ENCODE data around the gene SOX10. TPM values are rescaled to one million over a fixed set of nuclear protein-coding genes. Genes with fewer than 3 reads are reported as not detected.

Gene SOX10
- total and polyA plus RNA-seq, 2 donors, result 4.5 to 10.7 TPM

DNA sequence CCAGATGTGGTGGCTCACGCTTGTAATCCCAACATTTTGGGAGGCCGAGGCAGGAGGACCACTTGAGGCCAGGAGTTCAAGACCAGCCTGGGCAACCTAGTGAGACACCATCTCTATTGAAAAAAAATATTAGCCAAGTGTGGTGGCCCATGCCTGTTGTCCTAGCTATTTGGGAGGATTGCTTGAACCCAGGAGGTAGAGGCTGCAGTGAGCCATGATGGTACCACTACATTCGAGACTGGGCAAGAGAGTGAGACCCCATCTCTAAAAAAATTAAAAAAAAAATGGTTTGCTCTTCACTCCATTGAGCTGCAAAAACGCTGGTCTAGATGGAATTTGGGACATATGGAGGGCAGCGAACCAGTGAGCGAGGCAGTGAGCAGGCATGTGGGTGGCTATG lies 21.6 kb upstream of the SOX10 start:
- WGBS, result 91% methylated on average over 6 of the region's 6 CpGs
- Histone ChIP-seq H3K27ac (ENCODE audit: low read depth) (no peak overlapping the region), H3K4me1 (ENCODE audit: insufficient read depth) (no peaks in the 10 kb centered on the region), H3K36me3 (ENCODE audit: insufficient read depth) (no peaks in the 10 kb centered on the region), H3K4me3 (ENCODE audit: low read depth, low read length) (no peak overlapping the region)
- no peak for DNase-seq (ENCODE audit: extremely low spot score)

DNA sequence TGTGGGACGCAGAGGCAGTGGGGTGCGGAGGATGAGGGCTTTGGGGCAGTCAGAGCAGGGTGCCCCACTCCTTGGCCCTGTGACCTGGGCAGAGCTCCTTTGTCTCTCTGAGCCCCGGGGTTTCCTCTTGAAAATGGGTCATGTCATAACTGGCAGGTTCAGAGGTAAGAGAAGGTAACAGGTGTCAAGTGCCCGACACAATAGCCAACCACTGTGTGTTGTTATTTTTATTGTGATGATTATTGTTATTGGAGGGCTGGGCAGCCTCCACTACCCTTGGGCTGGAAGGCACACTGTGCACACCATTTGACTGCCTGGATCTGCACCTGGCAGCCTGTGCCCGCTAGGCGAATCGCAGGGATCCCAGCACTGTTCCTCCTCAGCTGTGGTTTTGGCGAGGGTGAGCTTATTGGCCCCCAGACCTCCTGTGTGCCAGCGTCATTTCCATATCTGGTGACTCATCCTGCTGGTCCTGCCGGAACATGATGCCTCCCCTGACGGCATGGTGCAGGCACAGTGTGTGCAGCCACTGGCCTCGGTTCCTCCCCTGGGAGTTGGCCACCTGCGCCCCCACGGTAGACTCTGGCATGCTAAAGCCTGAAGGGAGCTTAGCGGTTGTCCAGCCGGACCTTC lies 15.4 kb upstream of the SOX10 start:
- no peaks in the 10 kb centered on the region for H3K4me1 ChIP-seq (ENCODE audit: insufficient read depth)
- no peak overlapping the region for H3K4me3 ChIP-seq (ENCODE audit: low read depth, low read length)
- WGBS, result 70% methylated on average over 16 of the region's 16 CpGs
- no peak for DNase-seq (ENCODE audit: extremely low spot score)
- no peaks in the 10 kb centered on the region for H3K36me3 ChIP-seq (ENCODE audit: insufficient read depth)
- no peak overlapping the region for H3K27ac ChIP-seq (ENCODE audit: low read depth)

DNA sequence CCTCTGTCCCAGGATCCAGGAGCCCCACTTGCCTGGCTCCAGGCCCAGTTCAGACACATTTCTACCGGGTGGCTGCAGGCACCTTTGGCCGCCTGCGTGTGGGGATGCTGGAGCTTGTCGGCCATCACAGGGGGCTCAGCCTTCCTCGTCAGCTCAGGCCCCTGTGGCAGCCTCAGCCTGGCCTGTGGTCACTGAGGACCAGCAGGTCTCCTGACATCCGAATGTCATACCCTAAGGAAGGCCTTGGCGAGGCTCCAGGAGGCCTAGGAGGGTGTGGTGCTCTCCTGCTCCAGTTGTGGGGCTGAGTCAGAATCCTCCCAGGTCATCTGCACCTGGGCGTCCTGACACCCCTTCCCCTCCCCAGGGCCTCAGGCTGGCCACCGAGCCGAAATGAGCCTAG lies 14.9 kb upstream of the SOX10 start:
- no peaks in the 10 kb centered on the region for H3K36me3 ChIP-seq (ENCODE audit: insufficient read depth)
- H3K4me3 ChIP-seq (ENCODE audit: low read depth, low read length), result no peak overlapping the region
- 73% methylated on average over 10 of the region's 10 CpGs for WGBS
- no peak for DNase-seq (ENCODE audit: extremely low spot score)
- no peaks in the 10 kb centered on the region for H3K4me1 ChIP-seq (ENCODE audit: insufficient read depth)
- H3K27ac ChIP-seq (ENCODE audit: low read depth), result no peak overlapping the region

DNA sequence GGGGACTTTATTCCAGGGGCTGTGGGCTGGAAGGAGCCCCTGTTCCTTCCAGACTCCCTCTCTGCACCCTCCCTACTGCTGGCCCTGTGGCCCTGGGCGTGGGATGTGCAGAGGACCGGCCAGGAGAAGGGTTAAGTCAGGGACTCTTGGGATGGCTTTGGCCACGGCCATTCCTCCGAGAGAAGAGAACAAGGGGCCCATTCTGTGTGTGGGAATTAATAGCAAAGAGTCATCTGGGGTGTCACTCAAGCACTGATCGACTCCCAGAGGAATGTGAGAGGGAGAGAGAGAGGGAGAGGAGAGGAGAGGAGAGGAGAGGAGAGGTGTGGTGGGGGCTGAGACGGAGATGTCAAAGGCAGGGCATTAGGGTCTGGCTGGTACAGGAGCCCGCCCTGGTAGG lies 14.2 kb upstream of the SOX10 start:
- no peak overlapping the region for H3K27ac ChIP-seq (ENCODE audit: low read depth)
- no peaks in the 10 kb centered on the region for H3K4me1 ChIP-seq (ENCODE audit: insufficient read depth)
- no peak overlapping the region for H3K4me3 ChIP-seq (ENCODE audit: low read depth, low read length)
- DNase-seq (ENCODE audit: extremely low spot score), result no peak
- H3K36me3 ChIP-seq (ENCODE audit: insufficient read depth), result no peaks in the 10 kb centered on the region
- WGBS, result 69% methylated on average over 7 of the region's 7 CpGs

DNA sequence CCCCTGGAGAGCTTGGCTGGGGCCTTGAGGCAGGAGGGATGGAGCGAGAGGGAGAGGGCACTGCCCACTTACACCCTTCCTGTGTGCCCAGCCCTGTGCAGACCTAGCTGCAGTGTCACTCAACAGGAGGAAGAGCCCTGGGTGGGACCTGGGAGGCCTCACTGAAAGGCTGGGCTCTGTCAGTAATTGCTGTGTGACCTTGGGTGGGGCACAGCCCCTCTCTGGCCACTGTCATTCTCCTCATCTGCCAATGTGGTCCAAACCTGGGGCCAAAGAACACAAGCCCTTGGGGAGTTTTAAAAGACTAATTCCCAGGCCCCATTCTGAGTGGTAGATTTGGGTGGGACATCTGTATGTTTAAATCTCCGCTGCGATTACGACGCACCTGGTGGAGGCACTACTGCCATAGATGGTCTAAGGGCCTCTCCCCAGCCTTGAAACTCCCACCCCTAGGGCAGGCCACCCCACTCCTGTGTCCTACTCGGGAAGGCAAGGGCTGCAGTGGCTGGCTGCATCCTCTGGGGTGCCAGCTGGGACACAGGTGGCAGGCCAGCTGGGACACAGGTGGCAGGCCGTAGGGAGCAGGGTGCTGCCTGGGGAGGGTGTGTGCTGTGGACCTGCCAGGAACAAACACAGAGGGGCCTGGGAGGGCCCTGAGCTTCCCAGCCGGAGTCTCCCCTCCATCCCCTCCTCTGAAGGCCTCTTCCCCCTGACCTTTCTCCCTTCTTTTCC lies 12.3 kb upstream of the SOX10 start:
- H3K36me3 ChIP-seq (ENCODE audit: insufficient read depth), result no peaks in the 10 kb centered on the region
- WGBS, result 88% methylated on average over 8 of the region's 8 CpGs
- no peaks in the 10 kb centered on the region for H3K4me1 ChIP-seq (ENCODE audit: insufficient read depth)
- DNase-seq (ENCODE audit: extremely low spot score), result no peak
- no peak overlapping the region for H3K4me3 ChIP-seq (ENCODE audit: low read depth, low read length)
- no peak overlapping the region for H3K27ac ChIP-seq (ENCODE audit: low read depth)

DNA sequence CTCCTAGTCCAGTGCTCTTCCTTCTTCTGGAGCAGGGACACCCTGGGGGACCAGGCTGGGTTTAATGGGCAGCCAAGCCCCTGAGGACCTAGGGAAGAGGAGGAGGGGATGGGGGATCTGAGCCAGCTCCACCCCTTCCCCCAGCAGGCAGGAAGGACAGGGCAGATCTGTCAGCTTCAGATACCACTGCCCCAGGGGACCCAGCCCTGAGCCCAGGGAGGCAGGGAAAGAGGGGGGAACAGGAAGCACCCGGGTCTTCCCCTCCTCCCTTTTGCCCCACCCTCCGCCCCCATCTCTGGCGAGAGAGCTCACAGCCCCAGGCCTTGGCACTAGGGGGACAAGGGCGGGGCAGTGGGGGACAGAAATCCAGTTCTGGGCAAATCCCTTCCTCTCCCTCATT lies 11.7 kb upstream of the SOX10 start:
- whole genome bisulfite sequencing, result 57% methylated on average over 4 of the region's 4 CpGs
- H3K4me3 ChIP-seq (ENCODE audit: low read depth, low read length), result no peak overlapping the region
- no peaks in the 10 kb centered on the region for H3K4me1 ChIP-seq (ENCODE audit: insufficient read depth)
- H3K36me3 ChIP-seq (ENCODE audit: insufficient read depth), result no peaks in the 10 kb centered on the region
- DNase-seq (ENCODE audit: extremely low spot score), result no peak
- no peak overlapping the region for H3K27ac ChIP-seq (ENCODE audit: low read depth)

DNA sequence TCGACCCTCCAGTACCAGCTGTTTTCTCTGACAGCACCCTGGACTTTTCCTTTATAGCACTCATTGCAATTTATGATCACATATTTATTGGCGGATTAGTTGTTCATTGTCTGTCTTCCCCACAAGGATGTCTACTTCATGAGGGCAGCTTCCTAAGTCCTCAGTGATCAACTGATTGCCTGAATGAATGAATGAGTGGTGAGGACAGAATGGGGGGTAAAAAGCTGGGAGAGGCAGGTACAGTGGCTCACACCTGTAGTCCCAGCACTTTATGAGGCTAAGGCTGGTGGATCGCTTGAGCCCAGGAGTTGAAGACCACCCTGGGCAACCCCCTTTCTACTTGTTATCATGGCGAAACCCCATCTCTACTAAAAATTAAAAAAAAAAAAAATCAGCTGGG lies 11.1 kb upstream of the SOX10 start:
- no peak overlapping the region for H3K27ac ChIP-seq (ENCODE audit: low read depth)
- H3K4me3 ChIP-seq (ENCODE audit: low read depth, low read length), result no peak overlapping the region
- no peaks in the 10 kb centered on the region for H3K4me1 ChIP-seq (ENCODE audit: insufficient read depth)
- 79% methylated on average over 4 of the region's 4 CpGs for WGBS
- no peaks in the 10 kb centered on the region for H3K36me3 ChIP-seq (ENCODE audit: insufficient read depth)
- no peak for DNase-seq (ENCODE audit: extremely low spot score)

DNA sequence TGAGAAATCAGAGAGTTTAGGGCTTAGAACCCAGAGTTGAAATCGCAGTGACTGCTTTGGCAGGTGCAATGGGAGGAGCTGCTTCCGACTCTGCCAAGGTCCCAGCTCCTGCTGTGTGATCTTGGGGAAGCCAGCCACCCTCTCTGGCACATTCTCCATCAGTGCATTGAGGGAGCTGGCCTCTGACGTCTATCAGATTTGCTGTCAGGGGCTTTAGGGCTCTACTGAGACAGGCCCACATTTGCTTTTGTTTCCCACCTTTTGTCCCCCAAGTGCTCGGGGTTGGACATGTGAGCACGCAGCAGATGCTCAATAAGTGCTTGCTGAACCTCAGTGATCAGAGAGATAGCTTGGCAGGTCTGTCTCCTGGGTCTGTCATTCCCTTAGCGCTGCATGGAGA lies 10.6 kb upstream of the SOX10 start:
- Histone ChIP-seq H3K36me3 (ENCODE audit: insufficient read depth) (no peaks in the 10 kb centered on the region), H3K27ac (ENCODE audit: low read depth) (no peak overlapping the region), H3K4me1 (ENCODE audit: insufficient read depth) (no peaks in the 10 kb centered on the region), H3K4me3 (ENCODE audit: low read depth, low read length) (no peak overlapping the region)
- no peak for DNase-seq (ENCODE audit: extremely low spot score)
- 90% methylated on average over 6 of the region's 6 CpGs for WGBS

DNA sequence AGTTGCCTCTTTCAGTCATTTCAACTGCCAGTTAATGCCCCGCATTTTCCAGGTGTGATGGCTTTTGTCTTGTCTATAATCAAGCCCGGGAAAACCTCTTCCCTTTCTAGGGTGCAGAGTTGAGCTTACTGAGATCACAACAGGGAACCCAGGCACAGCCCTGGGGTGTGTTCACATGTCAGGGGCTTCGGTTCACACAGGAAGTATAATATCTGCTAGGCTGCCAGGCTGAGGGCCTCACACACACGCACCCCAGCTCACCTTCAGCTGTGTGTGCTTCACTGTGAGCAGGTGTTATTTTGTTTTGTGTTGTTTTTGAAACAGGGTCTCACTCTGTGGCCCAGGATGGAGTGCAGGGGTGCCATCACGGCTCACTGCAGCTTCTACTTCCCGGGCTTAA lies 9.7 kb upstream of the SOX10 start:
- WGBS, result 80% methylated on average over 6 of the region's 6 CpGs
- DNase-seq (ENCODE audit: extremely low spot score), result no peak

DNA sequence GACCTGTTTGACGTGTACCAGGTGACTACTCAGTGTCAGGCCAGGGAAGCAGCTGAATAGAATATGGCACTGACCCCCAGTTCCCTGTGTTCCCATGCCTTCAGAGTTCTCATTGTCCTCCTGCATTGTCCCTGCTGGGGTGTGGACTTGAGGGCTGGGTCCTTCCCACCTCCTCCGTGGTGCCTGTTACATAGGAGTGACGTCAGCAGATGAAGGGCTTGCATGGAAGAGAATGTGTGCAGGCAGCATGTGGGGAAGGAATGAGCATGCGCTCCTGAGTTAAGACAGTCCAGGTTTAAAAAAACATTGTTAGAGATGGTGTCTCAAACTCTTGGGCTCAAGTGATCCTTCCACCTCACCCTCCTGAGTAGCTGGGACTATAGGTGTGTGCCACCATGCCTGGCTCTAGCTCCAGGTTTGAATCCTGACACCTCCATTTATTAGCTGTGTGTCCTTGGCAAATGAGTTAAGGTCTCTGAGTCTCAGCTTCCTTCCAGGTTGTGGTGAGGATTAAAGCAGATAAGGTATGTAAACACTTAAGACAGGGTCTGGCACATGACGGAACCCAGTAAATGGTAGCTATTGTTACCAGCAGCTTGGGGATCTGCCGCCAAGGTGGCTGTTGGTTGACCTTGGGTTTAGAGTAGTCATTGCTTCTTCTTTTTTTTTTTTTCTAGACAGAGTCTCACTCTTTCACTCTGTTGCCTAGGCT lies 7.5 kb upstream of the SOX10 start:
- H3K36me3 ChIP-seq (ENCODE audit: insufficient read depth), result no peaks in the 10 kb centered on the region

More for the DNA sequence above, 9.7 kb upstream of the SOX10 start:
- Histone ChIP-seq H3K27ac (ENCODE audit: low read depth) (no peak overlapping the region), H3K4me3 (ENCODE audit: low read depth, low read length) (no peak overlapping the region), H3K36me3 (ENCODE audit: insufficient read depth) (no peaks in the 10 kb centered on the region), H3K4me1 (ENCODE audit: insufficient read depth) (no peaks in the 10 kb centered on the region)

DNA sequence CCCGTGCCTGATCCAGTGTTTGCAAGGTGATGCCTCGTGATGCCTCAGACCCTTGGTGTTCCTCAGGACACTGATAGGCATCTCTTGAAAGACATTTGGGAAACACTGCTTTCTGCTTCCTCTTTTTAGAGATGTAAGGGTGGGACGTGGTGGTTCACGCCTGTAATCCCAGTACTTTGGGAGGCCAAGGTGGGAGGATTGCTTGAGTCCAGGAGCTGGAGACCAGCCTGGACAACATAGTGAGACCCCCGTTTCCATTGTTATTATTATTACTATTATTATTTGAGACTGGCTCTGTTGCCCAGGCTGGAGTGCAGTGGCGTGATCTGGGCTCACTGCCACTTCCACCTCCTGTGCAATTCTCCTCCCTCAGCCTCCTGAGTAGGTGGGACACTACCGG lies 6.5 kb upstream of the SOX10 start:
- no peaks in the 10 kb centered on the region for H3K36me3 ChIP-seq (ENCODE audit: insufficient read depth)
- DNase-seq (ENCODE audit: extremely low spot score), result no peak
- H3K4me1 ChIP-seq (ENCODE audit: insufficient read depth), result no peaks in the 10 kb centered on the region
- WGBS, result 90% methylated on average over 7 of the region's 7 CpGs
- H3K27ac ChIP-seq (ENCODE audit: low read depth), result no peak overlapping the region
- H3K4me3 ChIP-seq (ENCODE audit: low read depth, low read length), result no peak overlapping the region

More for the DNA sequence above, 7.5 kb upstream of the SOX10 start:
- WGBS, result 71% methylated on average over 6 of the region's 6 CpGs
- Histone ChIP-seq H3K4me1 (ENCODE audit: insufficient read depth) (no peaks in the 10 kb centered on the region), H3K27ac (ENCODE audit: low read depth) (no peak overlapping the region), H3K4me3 (ENCODE audit: low read depth, low read length) (no peak overlapping the region)
- no peak for DNase-seq (ENCODE audit: extremely low spot score)

DNA sequence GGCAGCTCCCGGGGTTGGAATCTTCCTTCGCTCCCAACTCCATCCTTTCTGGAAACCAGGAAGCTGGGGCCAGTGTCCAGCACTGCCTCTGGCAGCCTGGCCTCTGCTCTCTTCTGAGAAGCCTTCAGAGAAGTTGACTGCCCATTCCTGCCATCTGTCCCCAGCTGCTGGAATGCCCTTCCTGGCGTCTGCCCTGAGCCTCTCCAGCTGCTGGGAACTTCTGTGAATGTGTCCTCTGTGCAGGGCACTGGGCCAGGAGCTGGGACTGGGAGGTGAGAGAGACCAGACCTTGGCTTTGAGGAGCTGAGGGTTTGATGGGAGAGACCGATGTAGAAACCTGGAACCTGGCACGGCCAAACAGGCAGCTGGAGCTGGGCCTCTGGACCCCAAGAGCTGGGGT lies 5.9 kb upstream of the SOX10 start:
- no peaks in the 10 kb centered on the region for H3K4me1 ChIP-seq (ENCODE audit: insufficient read depth)
- no peak overlapping the region for H3K27ac ChIP-seq (ENCODE audit: low read depth)
- WGBS, result 53% methylated on average over 5 of the region's 5 CpGs
- no peak for DNase-seq (ENCODE audit: extremely low spot score)
- H3K36me3 ChIP-seq (ENCODE audit: insufficient read depth), result no peaks in the 10 kb centered on the region
- no peak overlapping the region for H3K4me3 ChIP-seq (ENCODE audit: low read depth, low read length)

DNA sequence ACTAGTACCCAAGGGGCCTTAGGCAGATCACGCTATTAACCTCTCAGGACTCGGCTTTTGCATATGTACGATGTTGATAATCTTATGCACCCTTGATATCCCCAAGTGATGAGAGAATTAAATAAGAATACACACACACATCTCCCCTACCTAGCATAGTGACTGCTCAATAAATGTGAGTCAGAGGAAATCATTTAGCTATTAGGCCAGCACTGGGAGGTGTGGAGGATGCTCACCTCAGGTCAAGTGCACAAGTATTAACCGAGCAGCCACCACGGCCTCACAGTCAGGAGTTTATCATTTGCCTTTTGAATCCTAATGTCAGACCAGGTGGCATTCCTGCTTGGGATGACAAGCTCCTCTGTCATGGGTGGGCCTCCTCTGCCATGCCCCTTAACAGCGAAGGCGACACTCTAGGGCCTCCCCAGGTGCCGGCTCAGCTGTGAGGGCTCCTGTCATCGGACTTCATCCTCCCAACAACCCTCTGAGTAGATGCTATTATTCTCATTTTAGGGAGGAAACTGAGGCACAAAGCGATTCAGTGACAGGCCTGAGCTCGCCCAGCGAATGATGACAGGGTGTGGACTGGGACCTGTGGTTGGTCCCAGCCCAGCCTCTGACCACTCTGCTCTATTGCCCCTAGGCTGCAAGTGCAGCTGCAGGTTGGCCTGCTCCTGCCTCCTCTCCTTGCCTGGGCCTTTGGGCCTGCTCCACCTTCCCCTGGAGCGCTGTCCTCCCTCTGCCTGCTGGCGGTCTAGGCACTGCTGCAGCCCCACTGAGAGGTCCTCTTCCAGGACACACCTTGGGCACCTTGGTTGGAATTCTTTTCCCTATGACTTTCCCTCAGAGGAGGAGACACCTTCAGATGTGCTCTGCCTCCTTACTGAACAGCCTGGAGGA lies 5.0 kb upstream of the SOX10 start:
- no peak overlapping the region for H3K4me3 ChIP-seq (ENCODE audit: low read depth, low read length)
- H3K27ac ChIP-seq (ENCODE audit: low read depth), result no peak overlapping the region
- no peaks in the 10 kb centered on the region for H3K4me1 ChIP-seq (ENCODE audit: insufficient read depth)
- no peaks in the 10 kb centered on the region for H3K36me3 ChIP-seq (ENCODE audit: insufficient read depth)
- 83% methylated on average over 14 of the region's 14 CpGs for WGBS
- no peak for DNase-seq (ENCODE audit: extremely low spot score)
